Sigmoid colon (tissue), 7 donors: ENCODE data around the gene ORMDL3. TPM values are rescaled to one million over a fixed set of nuclear protein-coding genes. Genes with fewer than 3 reads are reported as not detected.
A peak's percentile ranks its signal among the peaks of the same experiment; 100 is the strongest.

Experiments
- DNase-seq: peaks from one replicate; pipeline ENCODE4 v3.0.0-alpha.2; 2019
- H3K27ac ChIP-seq, 4 donors: fragments of 200-600 bp; sonication (generic); one replicate each; pipeline ENCODE4 v1.5.1; 2016 to 2019; ENCODE audit warnings: mild to moderate bottlenecking in 1 of 4
- H3K27me3 ChIP-seq, 3 donors: fragments of 200-600 bp; sonication (generic); one replicate each; pipeline ENCODE4 v1.5.1; 2019; ENCODE audit warnings: mild to moderate bottlenecking in 1 of 3
- H3K36me3 ChIP-seq, 4 donors: fragments of 200-600 bp; sonication (generic); one replicate each; pipeline ENCODE4 v1.5.1; 2016 to 2019
- H3K4me1 ChIP-seq, 4 donors: fragments of 200-600 bp; sonication (generic); one replicate each; pipeline ENCODE4 v1.5.1; 2017 to 2019
- H3K4me3 ChIP-seq, 4 donors: fragments of 200-600 bp; sonication (generic); one replicate each; pipeline ENCODE4 v1.5.1; 2017 to 2019; ENCODE audit warnings: mild to moderate bottlenecking in 2 of 4, moderate library complexity in 1 of 4
- H3K9me3 ChIP-seq, 4 donors: fragments of 200-600 bp in 3 of 4; sonication (generic) in 3 of 4; one replicate each; pipeline versions ENCODE4 v1.5.1 to v1.6.1; 2013 to 2019
- CTCF ChIP-seq, 4 experiments: fragments of 450-650 bp in 3 of 4; fragments of 200-600 bp in 1 of 4; IDR thresholded peaks; one replicate each; pipeline ENCODE4 v1.5.1; 2016 to 2019; ENCODE audit warnings: antibody characterized with exemption in 4 of 4, mild to moderate bottlenecking in 3 of 4, moderate library complexity in 2 of 4
- EP300 ChIP-seq, 4 donors: sonication (generic); formaldehyde crosslinking; IDR thresholded peaks; one replicate each; pipeline ENCODE4 v1.6.1; 2017; ENCODE audit warnings: antibody characterized with exemption in 4 of 4
- POLR2A ChIP-seq, 2 donors: fragments of 450-650 bp; IDR thresholded peaks; one replicate each; pipeline ENCODE4 v1.6.1; 2016; ENCODE audit warnings: antibody characterized with exemption in 2 of 2, mild to moderate bottlenecking in 2 of 2, moderate library complexity in 2 of 2
- POLR2AphosphoS5 ChIP-seq, 4 donors: sonication (generic); formaldehyde crosslinking; IDR thresholded peaks; one replicate each; pipeline ENCODE4 v1.6.1; 2017; ENCODE audit warnings: antibody characterized with exemption in 4 of 4
- WGBS, 2 donors: extraction: QIAGEN DNeasy Blood & Tissue Kit; methylation state at CpG; one replicate each; pipeline ENCODE4 v1.1.7; 2013; 5-methylcytosine and 5-hydroxymethylcytosine counted together
- intact Hi-C: fragments of 100-400 bp; cut with DNase I; formaldehyde crosslinking; loops from one replicate; pipeline ENCODE4 v1.15.1; 2023
- polyA plus RNA-seq, 3 donors: library from polyadenylated mRNA; stranded (reverse); fragments of 200-250 nt; gene quantifications; one replicate each; pipeline ENCODE4 v1.2.3, GENCODE V29; 2013
- total RNA-seq, 4 donors: library from RNA; depleted of rRNA; stranded (reverse); fragments of >200 nt; gene quantifications; one replicate each; pipeline ENCODE4 v1.1.0, GENCODE V29; 2016
- donor health status: healthy with polysubstance abuse.
- donor health status: Bipolar disorder and iron deficiency.
- donor health status: healthy.

Gene ORMDL3
- total and polyA plus RNA-seq, 7 donors: 39.0 to 72.9 (median 50.8) TPM

- Histone ChIP-seq H3K4me1 (no peaks in the 10 kb centered on the region), H3K4me3 (no peak overlapping the region), H3K9me3 (no peaks in the 10 kb centered on the region), H3K27me3 (peaks cover 0 to 4% (median 0%) of the 10 kb centered on the region in 3 donors), H3K36me3 (no peaks in the 10 kb centered on the region), H3K27ac (no peak overlapping the region)
- DNase-seq: no peak
- intact Hi-C loops: no loop called here
- WGBS, 2 donors: 51 to 78% methylated on average over 2 of the region's 2 CpGs
- TF ChIP-seq POLR2A (IDR thresholded peaks at IDR 0.05) (no peak), EP300 (IDR thresholded peaks at IDR 0.05) (no peak)
Measured at GRCh38 chr17:39968761-39969160, 41.4 kb upstream of the ORMDL3 start.

- Histone ChIP-seq H3K36me3 (no peaks in the 10 kb centered on the region), H3K27ac (no peak overlapping the region), H3K4me3 (no peak overlapping the region), H3K9me3 (no peaks in the 10 kb centered on the region), H3K4me1 (no peaks in the 10 kb centered on the region), H3K27me3 (peaks cover 0 to 4% (median 0%) of the 10 kb centered on the region in 3 donors)
- intact Hi-C loops: no loop called here
- TF ChIP-seq POLR2A (IDR thresholded peaks at IDR 0.05): no peak
- no peak for TF ChIP-seq EP300 (IDR thresholded peaks at IDR 0.05)
- no peak for TF ChIP-seq POLR2AphosphoS5 (IDR thresholded peaks at IDR 0.05)
- no peak for TF ChIP-seq CTCF (IDR thresholded peaks at IDR 0.05)
- DNase-seq: no peak
- WGBS, 2 donors: 49 to 78% methylated on average over 6 of the region's 6 CpGs
Measured at GRCh38 chr17:39966771-39967170, 39.4 kb upstream of the ORMDL3 start.

- 76 to 79% methylated on average over 8 of the region's 8 CpGs for WGBS, 2 donors
- Histone ChIP-seq H3K9me3 (no peaks in the 10 kb centered on the region), H3K4me1 (no peaks in the 10 kb centered on the region), H3K36me3 (no peaks in the 10 kb centered on the region), H3K4me3 (no peak overlapping the region), H3K27me3 (no peaks in the 10 kb centered on the region), H3K27ac (no peak overlapping the region)
- TF ChIP-seq POLR2AphosphoS5 (IDR thresholded peaks at IDR 0.05) (peak in 2 of 4 donors; percentile 18 to 58), CTCF (IDR thresholded peaks at IDR 0.05) (no peak)
- DNase-seq: no peak
- intact Hi-C loops: no loop called here
Measured at GRCh38 chr17:39965017-39965699, 37.8 kb upstream of the ORMDL3 start.

GRCh38 chr17:39963829-39964228, 36.4 kb upstream of the ORMDL3 start:
- no peak overlapping the region for H3K27ac ChIP-seq
- intact Hi-C loops: no loop called here
- no peaks in the 10 kb centered on the region for H3K27me3 ChIP-seq
- H3K36me3 ChIP-seq: no peaks in the 10 kb centered on the region
- WGBS, 2 donors: 59 to 71% methylated on average over 6 of the region's 6 CpGs
- H3K9me3 ChIP-seq: no peaks in the 10 kb centered on the region
- TF ChIP-seq EP300 (IDR thresholded peaks at IDR 0.05) (no peak), POLR2AphosphoS5 (IDR thresholded peaks at IDR 0.05) (no peak), CTCF (IDR thresholded peaks at IDR 0.05) (no peak), POLR2A (IDR thresholded peaks at IDR 0.05) (no peak)
- peaks cover 0 to 4% (median 0%) of the 10 kb centered on the region in 4 donors for H3K4me1 ChIP-seq
- no peak overlapping the region for H3K4me3 ChIP-seq
- no peak for DNase-seq

- WGBS, 2 donors: 46 to 55% methylated on average over 6 of the region's 6 CpGs
- Histone ChIP-seq H3K36me3 (no peaks in the 10 kb centered on the region), H3K4me3 (no peak within 1 kb of the TSS), H3K4me1 (peaks cover 0 to 4% (median 0%) of the 10 kb centered on the region in 4 donors), H3K27me3 (no peaks in the 10 kb centered on the region), H3K9me3 (no peaks in the 10 kb centered on the region), H3K27ac (no peak within 1 kb of the TSS)
- no peak for DNase-seq
- TF ChIP-seq CTCF (IDR thresholded peaks at IDR 0.05) (no peak), POLR2A (IDR thresholded peaks at IDR 0.05) (no peak), EP300 (IDR thresholded peaks at IDR 0.05) (no peak), POLR2AphosphoS5 (IDR thresholded peaks at IDR 0.05) (no peak)
- intact Hi-C loops: no loop called here
Measured at GRCh38 chr17:39962642-39963220, 35.3 kb upstream of the ORMDL3 start, which contains the start of gene GSDMA. Gene GSDMA (plus strand): TSS chr17:39963004. CDS start chr17:39965688, 2,684 bp downstream.
